IMR-90 (cell line): ENCODE data around the gene FANK1.

Experiments used
- CTCF ChIP-seq: conservative IDR thresholded peaks from 2 replicates; pipeline ENCODE4 v1.5.1; 2012; ENCODE audit warnings: mild to moderate bottlenecking, low read depth, low read length, improper control_type of control experiment
- MAZ ChIP-seq: IDR thresholded peaks from 2 replicates; pipeline ENCODE4 v1.6.1; 2012; ENCODE audit warnings: low read depth, mild to moderate bottlenecking, low read length, improper control_type of control experiment, moderate library complexity, borderline replicate concordance
- MXI1 ChIP-seq: IDR thresholded peaks from 2 replicates; pipeline ENCODE4 v1.6.1; 2012; ENCODE audit warnings: low read depth, mild to moderate bottlenecking, low read length, moderate library complexity, borderline replicate concordance
- POLR2A ChIP-seq: IDR thresholded peaks from 2 replicates; pipeline ENCODE4 v1.6.1; 2012; ENCODE audit warnings: mild to moderate bottlenecking, low read depth, low read length
- SMC3 ChIP-seq: fragments of 150-350 bp; IDR thresholded peaks from 2 replicates; pipeline ENCODE4 v1.6.1; 2016; ENCODE audit warnings: low read depth, mild to moderate bottlenecking, antibody characterized with exemption, low read length, moderate library complexity
- USF2 ChIP-seq: fragments of 150-350 bp; IDR thresholded peaks from 2 replicates; pipeline ENCODE4 v1.6.1; 2017; ENCODE audit warnings: mild to moderate bottlenecking, antibody characterized with exemption, low read length, low read depth

- no peak for TF ChIP-seq SMC3
- no peak for TF ChIP-seq CTCF
- TF ChIP-seq USF2, result no peak
- no peak for TF ChIP-seq POLR2A
- no peak for TF ChIP-seq MXI1
- no peak for TF ChIP-seq MAZ
Measured at GRCh38 chr10:125953778-125954385, 57.5 kb downstream of the FANK1 start.
